Epithelial cell of esophagus (primary cell): ENCODE measurements around the gene ASS1.

Experiments
- DNase-seq: peaks from one replicate; pipeline ENCODE4 v3.0.0; 2010; ENCODE audit warnings: low read depth
- H3K4me3 ChIP-seq: 2 replicates; pipeline ENCODE4 v1.5.1; 2011; ENCODE audit warnings: mild to moderate bottlenecking, low read length, control low read depth
- CTCF ChIP-seq: IDR thresholded peaks from 2 replicates; pipeline ENCODE4 v1.5.1; 2011; ENCODE audit warnings: low read depth, mild to moderate bottlenecking, low read length, control low read depth, inconsistent platforms; ENCODE audit not compliant: insufficient read depth; ENCODE audit errors: missing control alignments

The ASS1 gene

GRCh38 chr9:130544364-130544763 lies 99.6 kb downstream of the ASS1 start:
- no peak for DNase-seq
- no peak overlapping the region for H3K4me3 ChIP-seq
- TF ChIP-seq CTCF = no peak

DNA sequence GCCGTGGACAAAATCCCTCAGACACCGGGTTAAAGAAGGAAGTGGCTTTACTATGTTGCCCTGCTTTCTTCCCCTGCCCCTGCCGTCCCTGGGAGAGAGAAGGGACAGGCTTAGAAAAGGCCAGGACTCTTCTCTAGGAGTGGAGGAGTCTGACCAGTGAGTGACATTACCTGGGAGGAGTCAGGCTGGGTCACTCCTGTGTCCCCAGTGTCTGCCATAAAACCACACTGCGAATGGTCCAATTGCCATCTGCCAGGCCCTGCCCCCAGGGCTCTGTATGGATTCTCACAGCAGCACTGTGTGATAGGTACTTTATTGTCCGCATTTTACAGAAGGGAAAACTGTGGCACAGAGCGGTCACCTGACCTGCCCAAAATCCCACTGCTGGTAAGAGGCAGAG lies 103.3 kb downstream of the ASS1 start:
- DNase-seq = no peak
- TF ChIP-seq CTCF = no peak
- no peak overlapping the region for H3K4me3 ChIP-seq

GRCh38 chr9:130549093-130549735 lies 104.5 kb downstream of the ASS1 start:
- peak; percentile 39 for DNase-seq
- no peak for TF ChIP-seq CTCF
- no peak overlapping the region for H3K4me3 ChIP-seq
